Pulmonary artery endothelial cell (primary cell): ENCODE data around the gene CDYL2. TPM values are rescaled to one million over a fixed set of nuclear protein-coding genes. Genes with fewer than 3 reads are reported as not detected.
"Not testable (repeated sequence)": the region's sequence is repeated elsewhere in the genome, so short reads cannot be mapped to it uniquely, and the experiment has no call there.

ENCODE experiments used
- DNase-seq: peaks from one replicate; pipeline ENCODE4 v3.0.0-alpha.2; 2011; ENCODE audit warnings: low read depth, low spot score
- total RNA-seq: library from RNA; depleted of rRNA; stranded (reverse); fragments of >200 nt; gene quantifications from 2 replicates; pipeline ENCODE4 v1.2.3, GENCODE V29; 2014

CDYL2 gene
- total RNA-seq, 1 donor from 2014 or later = 32.3 TPM

DNA sequence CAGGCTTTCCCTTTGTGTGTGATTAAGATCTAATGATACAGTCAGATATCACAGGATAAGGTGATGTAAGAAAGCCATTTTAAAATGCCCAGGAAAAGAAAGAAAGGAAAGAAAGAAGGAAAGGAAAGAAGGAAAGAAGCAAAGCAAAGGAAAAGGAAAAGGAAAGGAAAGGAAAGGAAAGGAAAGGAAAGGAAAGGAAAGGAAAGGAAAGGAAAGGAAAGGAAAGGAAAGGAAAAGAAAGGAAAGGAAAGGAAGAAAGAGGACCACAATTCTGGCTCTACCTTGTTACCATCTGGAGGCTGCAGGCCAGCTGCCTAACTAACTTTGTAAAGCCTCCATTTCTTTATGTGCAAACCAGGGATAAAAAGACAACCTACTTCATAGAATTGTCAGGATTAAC is 132.0 kb downstream of the CDYL2 start:
- no peak for DNase-seq

GRCh38 chr16:80671281-80671849 is 133.0 kb downstream of the CDYL2 start:
- no peak for DNase-seq

DNA sequence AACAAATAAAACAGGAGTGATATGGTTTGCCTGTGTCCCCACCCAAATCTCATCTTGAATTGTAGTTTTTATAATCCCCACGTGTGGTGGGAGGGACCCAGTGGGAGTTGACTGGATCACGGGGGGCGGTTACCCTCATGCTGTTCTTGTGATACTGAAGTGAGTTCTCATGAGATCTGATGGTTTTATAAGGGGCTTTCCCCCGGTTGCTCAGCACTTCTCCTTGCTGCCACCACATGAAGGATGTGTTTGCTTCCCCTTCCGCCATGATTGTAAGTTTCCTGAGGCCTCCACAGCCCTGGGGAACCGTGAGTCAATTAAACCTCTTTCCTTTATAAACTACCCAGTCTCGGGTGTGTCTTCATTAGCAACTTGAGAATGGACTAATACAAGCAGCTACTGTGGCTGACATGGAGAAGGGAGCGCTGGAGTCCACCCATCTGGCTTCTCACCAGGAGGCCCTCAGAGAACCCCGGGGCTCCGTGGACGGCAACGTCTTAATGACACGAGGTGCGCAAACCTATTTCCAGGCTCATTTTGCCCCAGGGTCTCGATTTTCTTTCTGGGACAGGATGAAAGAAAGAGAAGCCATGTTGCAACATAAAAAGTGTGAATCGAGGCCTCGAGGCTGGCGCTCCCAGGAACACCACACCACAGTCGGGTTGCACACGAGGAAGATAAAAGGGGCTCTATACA is 134.1 kb downstream of the CDYL2 start:
- no peak for DNase-seq

DNA sequence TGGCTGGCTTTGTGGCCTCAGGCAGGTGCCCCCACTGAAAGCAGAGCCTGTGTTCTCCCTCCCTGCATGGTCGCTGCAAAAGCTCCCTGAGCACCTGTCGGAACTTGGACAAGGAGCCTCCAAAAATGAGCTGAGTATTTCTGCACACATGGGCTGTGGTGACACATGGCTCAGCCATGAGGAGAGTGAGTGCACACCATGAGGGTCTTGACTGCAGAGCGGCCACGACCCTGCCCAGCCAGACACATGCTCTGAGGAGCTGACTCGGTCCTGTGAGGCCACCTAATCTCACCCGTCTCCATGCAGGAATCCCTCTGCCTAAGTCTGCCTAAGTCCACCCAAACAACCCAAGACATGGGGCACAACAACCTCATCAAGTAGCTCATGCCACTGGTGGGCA is 134.7 kb downstream of the CDYL2 start:
- no peak for DNase-seq

- DNase-seq = no peak
Measured at GRCh38 chr16:80667925-80668324, 136.5 kb downstream of the CDYL2 start.

GRCh38 chr16:80667251-80667560 is 137.2 kb downstream of the CDYL2 start:
- no peak for DNase-seq

DNA sequence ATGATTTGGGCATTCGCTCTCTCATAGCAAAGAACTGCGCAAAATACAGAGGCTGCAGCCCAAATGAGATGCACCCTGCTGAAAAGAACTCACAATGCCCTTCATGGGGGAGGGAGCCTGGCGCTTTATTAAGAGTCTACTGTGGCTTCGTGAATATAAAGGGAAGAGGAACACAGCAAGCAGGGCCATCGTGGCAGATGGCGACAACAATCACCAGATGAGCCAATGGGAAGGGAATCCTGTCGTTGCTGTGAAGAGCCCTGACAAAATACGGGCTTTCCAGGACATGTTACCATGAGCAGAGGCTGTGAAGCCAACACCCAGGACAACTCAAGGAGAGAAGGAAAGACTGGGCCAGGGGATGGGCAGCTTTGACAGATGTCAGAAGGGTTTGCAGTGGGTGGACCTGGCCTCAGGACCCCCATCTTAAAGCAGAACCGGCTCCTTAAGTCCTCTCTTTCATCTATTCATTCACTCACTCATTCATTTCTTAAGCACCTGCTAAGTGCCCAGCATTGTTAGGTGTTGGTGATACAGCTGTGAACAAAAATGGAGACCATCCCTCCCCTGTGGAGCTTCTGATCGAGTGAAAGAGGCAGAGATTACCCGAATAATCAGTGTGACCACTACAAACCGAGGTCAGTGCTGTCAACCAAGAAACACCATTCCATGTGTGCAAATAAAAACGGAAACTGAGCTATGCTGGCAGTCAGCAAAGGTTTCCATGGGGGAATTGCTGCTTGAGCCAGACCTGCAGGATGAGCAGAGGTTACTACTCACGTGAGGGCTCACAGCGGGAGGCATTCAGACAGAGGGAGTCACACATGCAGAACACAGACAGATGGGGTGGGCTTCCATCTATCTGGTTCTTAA is 137.8 kb downstream of the CDYL2 start:
- DNase-seq = no peak

- no peak for DNase-seq
Measured at GRCh38 chr16:80665356-80665755, 139.0 kb downstream of the CDYL2 start.

GRCh38 chr16:80664786-80665185 is 139.6 kb downstream of the CDYL2 start:
- no peak for DNase-seq

- DNase-seq = no peak
Measured at GRCh38 chr16:80664226-80664625, 140.2 kb downstream of the CDYL2 start.

DNA sequence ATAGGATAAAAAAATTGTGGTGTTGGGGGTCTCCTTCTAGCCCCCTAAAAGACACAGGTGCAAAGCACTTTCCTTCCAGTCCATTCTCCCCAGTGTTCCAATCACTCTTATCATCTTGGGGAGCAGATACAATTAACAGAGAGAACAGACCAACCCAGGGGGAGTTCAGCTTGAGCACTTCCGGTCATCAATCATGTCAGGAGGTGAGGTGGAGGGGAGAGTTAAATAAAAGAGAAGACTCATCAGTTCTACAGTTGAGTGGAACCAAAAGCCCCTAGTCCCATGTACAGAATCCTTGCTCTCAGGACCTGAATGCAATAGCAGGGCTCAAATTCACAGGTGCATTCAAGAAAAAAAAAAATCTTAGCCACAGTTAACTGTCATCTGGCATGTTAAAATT is 141.3 kb downstream of the CDYL2 start:
- no peak for DNase-seq

- DNase-seq = no peak
Measured at GRCh38 chr16:80659865-80660264, 144.5 kb downstream of the CDYL2 start.

DNA sequence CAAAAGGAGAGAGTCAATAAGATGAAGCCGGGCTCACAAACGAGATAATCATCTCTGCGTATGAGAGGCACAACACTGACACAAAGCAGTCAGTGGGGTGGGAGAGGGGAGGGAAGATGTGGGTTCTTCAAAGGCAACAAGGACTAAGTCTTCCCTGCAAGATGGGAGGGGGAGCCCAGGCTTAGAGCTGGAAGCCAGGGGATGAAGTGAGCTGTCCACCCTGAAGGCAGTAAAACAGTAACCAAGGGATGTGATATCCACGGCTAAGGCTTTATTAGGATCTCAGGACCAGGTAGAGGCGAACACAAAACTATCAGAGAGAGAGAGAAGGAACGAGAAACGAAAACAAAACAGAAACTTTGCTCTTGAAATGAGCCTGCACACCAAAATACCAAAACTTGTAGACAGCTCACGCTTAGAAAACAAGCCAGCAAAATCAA is 147.7 kb downstream of the CDYL2 start:
- no peak for DNase-seq

DNA sequence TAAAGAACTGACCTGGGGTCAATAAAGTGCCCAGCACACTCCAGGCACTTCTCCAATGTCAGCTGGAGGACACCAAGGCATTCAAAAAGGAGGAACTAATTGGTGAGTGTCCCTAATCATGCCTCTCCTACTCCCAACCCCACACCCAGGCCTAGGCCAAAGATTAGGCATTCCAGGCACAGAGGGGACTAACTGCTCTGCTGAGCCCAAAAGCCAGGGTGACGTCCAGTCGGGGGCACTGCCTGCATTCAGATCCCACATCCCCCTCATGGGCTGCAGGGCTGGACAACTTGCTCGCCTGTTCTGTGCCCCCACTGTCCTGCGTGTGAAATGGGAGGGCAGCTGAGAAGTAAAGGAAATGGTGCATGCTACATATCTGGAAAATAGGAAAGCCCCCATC is 148.2 kb downstream of the CDYL2 start:
- no peak for DNase-seq

GRCh38 chr16:80655751-80656150 is 148.6 kb downstream of the CDYL2 start:
- DNase-seq = no peak

GRCh38 chr16:80654094-80654862 is 150.1 kb downstream of the CDYL2 start:
- DNase-seq = no peak

DNA sequence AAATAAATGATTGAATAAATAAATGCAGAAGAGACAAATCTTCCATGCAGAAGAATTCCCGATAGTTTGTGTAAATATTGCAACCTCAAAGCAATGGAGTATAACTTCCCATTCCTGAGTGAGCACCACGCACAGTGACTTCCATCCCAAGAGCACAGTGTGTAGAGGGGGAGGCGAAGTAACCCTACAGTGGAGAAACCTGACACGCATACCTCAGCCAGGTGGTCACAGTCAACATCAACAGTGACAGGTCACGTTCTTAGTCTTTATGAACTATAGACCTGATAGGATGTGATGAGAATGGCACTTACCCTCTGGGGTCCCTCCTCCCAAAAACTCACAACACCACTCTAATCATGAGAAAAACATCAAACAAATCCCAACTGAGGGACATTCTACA is 152.0 kb downstream of the CDYL2 start:
- no peak for DNase-seq

DNA sequence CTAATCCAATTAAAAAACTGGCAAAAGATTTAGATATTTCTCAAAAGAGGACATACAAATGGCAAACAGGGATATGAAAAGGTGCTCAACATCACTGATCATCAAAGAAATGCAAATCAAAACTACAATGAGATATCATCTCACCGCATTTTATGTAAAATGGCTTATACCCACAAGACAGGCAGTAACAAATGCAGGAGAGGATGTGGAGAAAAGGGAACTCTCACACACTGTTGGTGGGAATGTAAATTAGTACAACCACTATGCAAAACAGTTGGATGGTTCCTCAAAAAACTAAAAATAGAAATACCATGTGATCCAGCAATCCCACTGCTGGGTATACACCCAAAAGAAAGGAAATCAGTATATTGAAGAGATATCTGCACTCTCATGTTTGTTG is 154.1 kb downstream of the CDYL2 start:
- not testable (repeated sequence) for DNase-seq

DNA sequence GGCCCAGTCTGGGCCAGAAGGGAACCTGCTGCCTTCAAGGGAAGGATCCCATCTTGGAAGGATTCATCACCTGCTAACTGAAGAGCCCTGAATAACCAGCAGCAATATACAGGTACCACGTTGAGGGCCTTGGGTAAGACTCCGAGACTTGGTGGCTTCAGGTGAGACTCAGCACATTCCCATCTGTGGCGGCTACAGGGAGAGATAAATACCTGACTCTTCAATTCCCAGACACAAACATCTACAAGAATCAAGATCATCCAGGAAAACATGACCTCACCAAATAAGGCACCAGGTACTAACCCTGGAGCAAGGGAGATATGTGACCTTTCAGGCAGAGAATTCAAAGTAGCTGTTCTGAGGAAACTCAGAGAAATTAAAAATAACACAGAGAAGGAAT is 164.1 kb downstream of the CDYL2 start:
- no peak for DNase-seq

- no peak for DNase-seq
Measured at GRCh38 chr16:80639636-80640035, 164.8 kb downstream of the CDYL2 start.

DNA sequence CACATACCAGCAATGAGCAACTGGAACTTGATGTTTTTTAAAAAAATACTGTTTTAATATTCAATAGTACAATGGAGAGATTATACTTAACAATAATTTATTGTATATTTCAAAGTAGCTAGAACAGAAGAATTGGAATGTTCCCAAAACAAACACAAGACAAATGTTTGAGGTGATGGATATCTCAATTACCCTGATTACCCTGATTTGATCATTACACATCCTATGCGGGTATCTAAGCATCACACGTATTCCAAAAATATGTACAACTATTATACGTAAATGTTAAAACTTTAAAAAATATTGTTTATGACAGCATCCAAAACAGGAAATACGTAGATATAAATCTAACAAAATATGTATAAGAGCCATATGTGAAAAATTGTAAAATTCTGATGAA is 166.8 kb downstream of the CDYL2 start:
- no peak for DNase-seq

- no peak for DNase-seq
Measured at GRCh38 chr16:80631581-80631980, 172.8 kb downstream of the CDYL2 start.
